WTC11 (cell line): ENCODE data around the gene TIMP4.

Experiments
- RELA ChIP-seq: sonication (generic); formaldehyde crosslinking; IDR thresholded peaks from 2 replicates; pipeline ENCODE4 v1.8.1; 2022; ENCODE audit warnings: missing genetic modification reagents, mild to moderate bottlenecking, borderline replicate concordance
- ZNF121 ChIP-seq: sonication (generic); formaldehyde crosslinking; IDR thresholded peaks from 2 replicates; pipeline ENCODE4 v1.8.0; 2023; ENCODE audit warnings: missing genetic modification reagents

GRCh38 chr3:12138044-12138443 is 20.7 kb downstream of the TIMP4 start:
- TF ChIP-seq ZNF121 (CRISPR knock-in tag) (no peak), RELA (CRISPR knock-in tag) (no peak)
